ENCODE measurements around the gene ME2. TPM values are rescaled to one million over a fixed set of nuclear protein-coding genes. Genes with fewer than 3 reads are reported as not detected.
"Not testable (repeated sequence)": the region's sequence is repeated elsewhere in the genome, so short reads cannot be mapped to it uniquely, and the experiment has no call there.

The ME2 gene
- total RNA-seq, 2 donors from 2014 or later, result 58.4 to 115 TPM

DNA sequence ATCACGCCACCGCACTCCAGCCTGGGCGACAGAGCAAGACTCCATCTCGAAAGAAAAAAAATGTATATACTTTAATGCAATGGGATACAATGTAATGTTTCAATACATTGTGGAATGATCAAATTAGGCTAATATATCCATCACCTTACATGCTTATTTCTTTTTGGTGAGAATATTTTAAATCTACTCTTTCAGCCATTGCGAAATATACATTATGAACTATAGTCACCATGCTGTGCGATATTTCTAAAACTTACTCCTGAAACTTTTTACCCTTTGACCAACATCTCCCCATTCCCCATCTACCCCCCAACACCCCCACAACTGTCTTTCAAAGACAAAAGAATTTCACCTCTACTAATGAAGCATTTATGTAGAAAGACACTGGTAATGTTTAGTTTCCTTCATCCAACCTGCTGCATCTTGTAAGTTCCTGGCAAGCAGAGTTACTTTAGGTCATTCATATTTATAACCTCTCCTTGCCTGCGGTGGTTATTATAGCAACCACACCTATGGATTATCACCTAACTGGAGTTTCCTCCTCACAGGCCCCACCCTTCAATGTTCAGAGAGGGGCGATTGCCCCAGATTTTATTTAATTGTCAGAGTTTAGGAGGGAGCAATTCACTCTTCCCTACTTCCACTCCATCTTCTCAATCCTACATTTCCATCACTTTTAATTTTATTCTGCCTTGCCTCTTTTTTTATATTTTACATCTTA lies 1.2 kb upstream of the ME2 start:
- H3K4me3 Mint-ChIP-seq, result peak overlapping the region; percentile 89
- peak overlapping the region; percentile 94 for H3K27ac Mint-ChIP-seq
- no peaks in the 10 kb centered on the region for H3K27me3 Mint-ChIP-seq
- ATAC-seq (replicated peaks), result no peak
- H3K9me3 Mint-ChIP-seq, result no peaks in the 10 kb centered on the region
- H3K4me1 Mint-ChIP-seq, result peaks cover 7% of the 10 kb centered on the region
- no peaks in the 10 kb centered on the region for H3K36me3 Mint-ChIP-seq (ENCODE audit: low read depth)

DNA sequence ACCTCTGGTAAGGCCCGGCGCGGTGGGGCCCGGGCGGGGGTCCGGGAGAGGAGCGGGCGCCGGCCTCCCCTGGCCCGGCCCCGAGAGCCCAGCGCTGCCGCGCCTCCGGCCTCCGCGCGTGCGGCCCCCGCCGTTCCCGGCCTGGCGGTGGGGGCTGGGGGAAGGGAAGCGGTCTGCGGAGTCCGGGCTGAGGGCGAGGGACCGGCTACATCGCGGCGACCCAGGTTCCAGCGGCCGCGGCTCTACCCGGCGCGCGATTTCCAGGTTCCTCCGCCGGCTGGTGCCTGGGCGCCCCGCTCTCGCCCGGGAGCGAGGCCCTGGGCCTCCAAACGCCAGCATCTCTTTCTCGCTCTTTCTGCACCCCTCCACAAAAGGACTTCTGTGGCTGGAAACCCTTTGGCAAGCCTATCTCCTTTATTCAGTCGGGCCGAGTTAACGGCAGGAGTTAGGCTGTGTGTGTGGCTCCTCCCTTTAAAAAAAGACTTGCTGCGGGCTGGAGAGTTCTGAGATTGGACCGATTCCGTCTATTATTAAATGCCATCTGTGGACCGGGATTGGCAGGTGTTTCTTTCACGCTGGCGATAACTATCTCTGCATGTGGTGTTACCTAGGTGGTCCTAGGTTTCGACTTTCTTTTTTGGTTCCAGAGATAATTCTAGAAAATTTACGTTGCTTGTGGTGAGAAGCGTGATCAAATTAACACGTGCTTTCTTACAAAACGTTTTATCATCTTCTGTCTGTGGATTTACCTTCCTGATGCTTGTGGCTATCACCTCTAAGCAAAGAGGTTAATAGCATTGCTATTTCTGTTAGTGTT lies 592 bp downstream of the ME2 start:
- H3K4me3 Mint-ChIP-seq, result peak overlapping the region; percentile 96
- peak; percentile 25 for ATAC-seq (replicated peaks)
- H3K4me1 Mint-ChIP-seq, result peaks cover 12% of the 10 kb centered on the region
- H3K27ac Mint-ChIP-seq, result peak overlapping the region; percentile 92
- no peaks in the 10 kb centered on the region for H3K27me3 Mint-ChIP-seq
- no peaks in the 10 kb centered on the region for H3K9me3 Mint-ChIP-seq
- no peaks in the 10 kb centered on the region for H3K36me3 Mint-ChIP-seq (ENCODE audit: low read depth)

DNA sequence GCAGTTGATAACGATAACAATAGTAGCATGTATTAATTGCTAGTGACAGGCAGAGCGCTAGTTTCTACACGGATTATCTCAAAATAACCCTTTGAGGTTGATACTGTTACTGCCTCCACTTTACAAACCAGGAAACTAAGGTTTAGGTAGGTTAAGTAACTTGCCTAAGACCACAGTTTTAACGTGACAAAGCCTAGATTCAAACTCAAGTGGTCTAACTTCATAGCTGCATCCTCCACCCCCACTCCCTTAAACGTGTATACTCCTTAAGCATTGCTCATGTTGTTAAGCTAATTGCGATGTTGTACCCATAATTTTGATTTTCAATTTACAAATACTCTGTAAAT lies 1.2 kb downstream of the ME2 start:
- no peaks in the 10 kb centered on the region for H3K27me3 Mint-ChIP-seq
- ATAC-seq (replicated peaks), result no peak
- H3K4me3 Mint-ChIP-seq, result peak overlapping the region; percentile 96
- H3K27ac Mint-ChIP-seq, result peak overlapping the region; percentile 92
- no peaks in the 10 kb centered on the region for H3K36me3 Mint-ChIP-seq (ENCODE audit: low read depth)
- H3K9me3 Mint-ChIP-seq, result no peaks in the 10 kb centered on the region
- peaks cover 12% of the 10 kb centered on the region for H3K4me1 Mint-ChIP-seq

DNA sequence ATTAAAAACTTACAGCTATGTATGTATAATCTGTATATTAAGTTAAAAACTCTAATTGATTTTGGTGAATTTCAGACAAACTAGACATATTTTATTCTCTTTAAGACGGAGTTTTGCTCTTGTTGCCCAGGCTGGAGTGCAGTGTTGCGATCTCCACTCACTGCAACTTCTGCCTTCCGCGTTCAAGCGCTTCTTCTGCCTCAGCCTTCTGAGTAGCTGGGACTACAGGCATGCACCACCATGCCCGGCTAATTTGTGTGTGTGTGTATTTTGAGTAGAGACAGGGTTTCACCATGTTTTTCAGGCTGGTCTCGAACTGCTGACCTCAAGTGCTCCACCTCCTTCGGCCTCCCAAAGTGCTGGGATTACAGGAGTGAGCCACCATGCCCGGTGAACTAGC lies 2.0 kb downstream of the ME2 start:
- H3K36me3 Mint-ChIP-seq (ENCODE audit: low read depth); ATAC-seq (replicated peaks); H3K27me3 Mint-ChIP-seq; H3K27ac Mint-ChIP-seq; H3K4me3 Mint-ChIP-seq; H3K9me3 Mint-ChIP-seq: not testable (repeated sequence)
- peaks cover 12% of the 10 kb centered on the region for H3K4me1 Mint-ChIP-seq

DNA sequence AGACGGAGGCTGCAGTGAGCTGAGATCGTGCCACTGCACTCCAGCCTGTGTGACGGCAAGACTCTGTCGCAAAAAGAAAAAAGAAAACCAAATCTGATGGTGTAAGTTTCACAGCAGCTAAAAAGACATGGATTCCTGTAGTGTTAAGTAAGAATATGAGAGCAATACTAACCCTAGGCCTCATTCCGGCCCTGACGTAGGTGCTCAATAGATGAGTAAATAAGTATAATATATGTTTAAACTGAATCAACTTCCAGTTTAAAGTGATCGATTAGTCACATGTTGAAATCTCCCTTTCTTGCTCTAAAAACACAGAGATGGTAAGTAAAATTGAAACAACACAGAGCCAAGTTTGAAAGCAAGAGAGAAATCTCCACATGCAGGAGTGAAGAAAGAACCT lies 8.0 kb downstream of the ME2 start:
- no peaks in the 10 kb centered on the region for H3K27me3 Mint-ChIP-seq
- ATAC-seq (replicated peaks), result peak; percentile 76

DNA sequence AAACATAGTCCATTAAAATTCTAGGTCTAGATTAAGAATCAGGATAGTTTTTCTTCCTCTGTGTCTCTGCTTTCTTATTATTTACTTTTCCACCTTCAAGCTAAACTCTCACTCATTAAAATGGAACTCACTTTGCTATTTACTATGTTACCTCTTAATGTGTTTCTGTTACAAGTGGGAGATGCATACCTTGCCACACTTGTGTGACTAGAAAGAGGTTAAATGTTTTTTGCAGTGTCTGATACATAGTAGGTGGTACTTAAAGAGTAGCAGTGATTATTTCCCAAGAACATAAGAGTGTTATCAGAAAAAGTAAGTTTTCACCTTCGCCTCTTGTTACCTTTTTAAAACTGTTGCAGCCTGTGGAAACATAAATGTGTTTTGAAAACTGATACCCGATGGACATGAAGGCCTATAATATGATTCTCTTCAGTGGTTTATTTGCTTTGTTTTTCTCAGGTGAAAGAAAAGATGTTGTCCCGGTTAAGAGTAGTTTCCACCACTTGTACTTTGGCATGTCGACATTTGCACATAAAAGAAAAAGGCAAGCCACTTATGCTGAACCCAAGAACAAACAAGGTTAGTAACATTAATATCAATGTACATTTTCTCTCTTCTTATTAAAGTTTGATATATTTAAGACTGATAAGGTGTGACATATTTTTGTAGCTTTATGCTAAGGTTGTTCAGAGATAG lies 16.6 kb downstream of the ME2 start:
- no peaks in the 10 kb centered on the region for H3K9me3 Mint-ChIP-seq
- no peak overlapping the region for H3K4me3 Mint-ChIP-seq
- no peak for ATAC-seq (replicated peaks)
- no peaks in the 10 kb centered on the region for H3K27me3 Mint-ChIP-seq
- no peak overlapping the region for H3K27ac Mint-ChIP-seq
- peaks cover 59% of the 10 kb centered on the region for H3K36me3 Mint-ChIP-seq (ENCODE audit: low read depth)
- peaks cover 17% of the 10 kb centered on the region for H3K4me1 Mint-ChIP-seq

More for the DNA sequence above, 8.0 kb downstream of the ME2 start:
- H3K4me3 Mint-ChIP-seq, result peak overlapping the region; percentile 2
- peaks cover 12% of the 10 kb centered on the region for H3K4me1 Mint-ChIP-seq
- no peaks in the 10 kb centered on the region for H3K9me3 Mint-ChIP-seq
- H3K36me3 Mint-ChIP-seq (ENCODE audit: low read depth), result peaks cover 18% of the 10 kb centered on the region
- peak overlapping the region; percentile 60 for H3K27ac Mint-ChIP-seq

DNA sequence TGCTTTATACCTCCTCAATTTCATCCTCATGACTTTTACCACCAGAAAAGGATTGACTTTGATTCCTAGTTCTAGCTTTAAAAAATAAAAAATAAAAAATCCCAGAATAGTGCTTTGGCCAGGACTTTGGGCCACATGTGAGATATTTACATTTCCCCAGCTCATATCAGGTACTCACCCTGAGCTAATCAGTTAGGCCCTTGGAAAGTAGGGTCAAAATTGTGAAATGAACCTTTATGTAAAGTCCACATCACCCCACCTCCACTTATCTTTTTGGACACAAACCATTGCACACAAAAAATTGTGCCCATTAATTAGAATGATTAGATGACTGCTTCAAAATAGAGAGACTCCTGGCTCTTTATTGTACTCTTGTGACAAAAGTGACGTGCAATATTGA lies 17.2 kb downstream of the ME2 start:
- Mint-ChIP-seq H3K4me3 (no peak overlapping the region), H3K36me3 (ENCODE audit: low read depth) (peaks cover 64% of the 10 kb centered on the region), H3K27ac (no peak overlapping the region), H3K9me3 (no peaks in the 10 kb centered on the region), H3K4me1 (peaks cover 18% of the 10 kb centered on the region), H3K27me3 (no peaks in the 10 kb centered on the region)
- ATAC-seq (replicated peaks), result no peak

DNA sequence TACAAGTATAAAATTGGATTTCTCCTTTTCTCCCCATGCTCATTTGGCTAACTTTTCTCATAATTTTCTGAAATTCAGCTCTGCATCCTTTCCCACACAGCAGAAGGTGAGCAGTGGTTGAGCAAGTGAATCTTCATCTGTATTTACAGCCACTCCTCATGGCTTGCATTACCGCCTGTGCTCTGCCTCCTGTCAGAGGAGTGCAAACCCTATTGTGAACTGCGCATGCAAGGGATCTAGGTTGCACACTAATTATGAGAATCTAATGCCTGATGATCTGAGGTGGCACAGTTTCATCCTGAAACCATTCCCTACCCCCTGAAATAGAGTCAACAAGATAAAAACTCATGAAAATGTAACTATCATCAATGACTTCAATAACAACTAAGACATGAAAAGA lies 20.0 kb downstream of the ME2 start:
- peak; percentile 54 for ATAC-seq (replicated peaks)
- H3K27me3 Mint-ChIP-seq, result no peaks in the 10 kb centered on the region
- H3K9me3 Mint-ChIP-seq, result no peaks in the 10 kb centered on the region
- H3K36me3 Mint-ChIP-seq (ENCODE audit: low read depth), result peaks cover 78% of the 10 kb centered on the region
- H3K27ac Mint-ChIP-seq, result no peak overlapping the region
- H3K4me1 Mint-ChIP-seq, result peaks cover 21% of the 10 kb centered on the region
- H3K4me3 Mint-ChIP-seq, result no peak overlapping the region

DNA sequence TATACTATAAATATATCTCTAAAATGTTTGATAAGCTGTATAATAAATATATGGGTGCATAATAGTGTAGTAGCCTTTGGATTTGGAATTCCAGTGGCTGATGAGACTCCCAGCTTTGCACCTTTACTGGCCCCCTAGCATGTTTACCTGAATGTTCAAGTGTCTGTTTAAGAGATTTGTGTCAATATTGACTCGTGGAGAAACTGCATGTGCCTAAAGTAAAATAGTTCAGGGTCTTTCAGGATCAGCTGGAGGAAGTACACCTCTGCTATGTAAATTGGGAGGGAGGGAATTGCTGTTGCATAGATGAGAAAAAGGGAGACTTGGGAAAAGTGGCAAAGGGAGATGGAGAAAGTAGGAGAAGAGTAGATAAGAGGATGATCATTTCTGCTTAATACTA lies 23.9 kb downstream of the ME2 start:
- H3K4me1 Mint-ChIP-seq, result peaks cover 17% of the 10 kb centered on the region
- no peak overlapping the region for H3K27ac Mint-ChIP-seq
- H3K27me3 Mint-ChIP-seq, result no peaks in the 10 kb centered on the region
- no peaks in the 10 kb centered on the region for H3K9me3 Mint-ChIP-seq
- no peak for ATAC-seq (replicated peaks)
- peaks cover 89% of the 10 kb centered on the region for H3K36me3 Mint-ChIP-seq (ENCODE audit: low read depth)
- H3K4me3 Mint-ChIP-seq, result no peak overlapping the region

DNA sequence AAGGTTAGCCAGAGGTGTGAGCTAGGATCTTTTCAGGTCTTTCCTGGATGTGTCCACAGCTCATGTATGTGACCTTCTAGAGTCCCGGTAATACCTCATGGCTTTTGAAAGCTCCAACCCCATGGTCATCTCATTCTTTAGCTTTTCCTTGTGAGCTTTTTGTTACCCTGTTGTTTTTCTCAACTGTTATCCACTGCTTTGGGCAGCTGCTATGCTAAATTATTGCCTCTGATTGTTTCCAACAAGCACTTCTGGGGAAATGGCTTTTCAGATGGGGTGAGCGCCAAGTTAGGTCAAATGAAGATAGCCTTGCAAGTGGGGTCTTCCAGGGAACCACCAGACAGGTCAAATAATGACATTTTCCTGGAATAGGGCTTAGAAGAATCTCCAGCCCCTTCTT lies 27.9 kb downstream of the ME2 start:
- H3K4me3 Mint-ChIP-seq, result no peak overlapping the region
- H3K9me3 Mint-ChIP-seq, result no peaks in the 10 kb centered on the region
- ATAC-seq (replicated peaks), result no peak
- no peaks in the 10 kb centered on the region for H3K27me3 Mint-ChIP-seq
- H3K27ac Mint-ChIP-seq, result no peak overlapping the region
- H3K36me3 Mint-ChIP-seq (ENCODE audit: low read depth), result peaks cover 91% of the 10 kb centered on the region
- peaks cover under 1% of the 10 kb centered on the region for H3K4me1 Mint-ChIP-seq

DNA sequence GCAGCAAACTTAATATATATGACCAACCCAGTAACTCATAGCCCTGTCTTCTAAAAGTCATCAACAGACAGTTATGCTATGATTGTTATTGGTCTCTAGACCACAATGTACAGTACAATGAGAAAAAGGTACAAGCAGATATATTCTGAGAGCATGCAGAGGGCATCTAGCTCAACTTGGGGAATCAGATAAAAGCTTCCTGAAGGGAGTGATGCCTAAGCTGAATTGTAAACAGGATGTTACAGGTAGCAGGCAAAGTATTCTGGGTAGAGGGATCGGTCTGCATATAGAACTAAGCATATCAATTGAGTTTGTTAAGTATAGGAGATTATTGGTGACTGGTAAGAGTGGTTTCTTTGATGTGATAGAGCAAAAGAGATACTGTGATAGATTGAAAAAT lies 30.3 kb downstream of the ME2 start:
- H3K9me3 Mint-ChIP-seq, result no peaks in the 10 kb centered on the region
- H3K4me3 Mint-ChIP-seq, result no peak overlapping the region
- no peaks in the 10 kb centered on the region for H3K4me1 Mint-ChIP-seq
- peaks cover 97% of the 10 kb centered on the region for H3K36me3 Mint-ChIP-seq (ENCODE audit: low read depth)
- H3K27me3 Mint-ChIP-seq, result no peaks in the 10 kb centered on the region
- no peak for ATAC-seq (replicated peaks)
- H3K27ac Mint-ChIP-seq, result no peak overlapping the region

DNA sequence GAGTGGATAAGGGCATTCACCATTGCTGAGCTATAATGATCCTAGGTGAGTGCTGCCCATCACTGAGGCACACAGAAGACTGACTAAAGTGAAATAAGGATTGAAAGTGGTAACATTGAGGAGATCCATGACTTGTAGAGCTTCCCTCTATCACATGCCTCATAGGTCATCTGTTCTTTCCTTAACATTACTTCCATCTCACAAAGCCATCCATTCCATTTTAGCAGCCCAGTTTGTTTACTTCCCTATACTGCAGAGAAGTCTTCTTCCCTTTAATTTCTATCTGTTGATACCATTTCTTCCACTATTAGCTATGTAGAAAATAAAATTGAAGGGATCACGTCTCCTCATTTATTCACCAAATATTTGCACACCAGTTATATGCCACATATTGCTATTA lies 32.1 kb downstream of the ME2 start:
- no peak for ATAC-seq (replicated peaks)
- H3K9me3 Mint-ChIP-seq, result no peaks in the 10 kb centered on the region
- H3K27me3 Mint-ChIP-seq, result no peaks in the 10 kb centered on the region
- no peak overlapping the region for H3K4me3 Mint-ChIP-seq
- no peaks in the 10 kb centered on the region for H3K4me1 Mint-ChIP-seq
- peaks cover 97% of the 10 kb centered on the region for H3K36me3 Mint-ChIP-seq (ENCODE audit: low read depth)
- H3K27ac Mint-ChIP-seq, result no peak overlapping the region

DNA sequence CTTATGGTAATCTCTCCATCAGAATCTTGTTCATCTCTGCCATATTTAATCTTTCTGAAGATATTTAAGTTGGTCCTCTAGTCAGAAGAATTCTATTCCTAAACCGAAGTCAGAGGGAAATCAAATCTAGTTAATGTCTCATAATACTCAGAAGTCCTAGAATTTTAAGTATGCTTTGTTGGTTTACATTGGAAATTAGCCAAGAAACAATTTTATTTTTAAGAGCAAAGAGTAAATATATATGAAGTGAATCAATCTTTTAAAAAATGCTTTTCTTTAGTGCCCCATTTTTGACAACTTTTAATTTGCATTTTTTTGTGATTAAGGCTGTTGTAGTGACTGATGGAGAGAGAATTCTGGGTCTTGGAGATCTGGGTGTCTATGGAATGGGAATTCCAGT lies 38.1 kb downstream of the ME2 start:
- Mint-ChIP-seq H3K4me3 (no peak overlapping the region), H3K27ac (no peak overlapping the region), H3K36me3 (ENCODE audit: low read depth) (peaks cover 97% of the 10 kb centered on the region), H3K9me3 (no peaks in the 10 kb centered on the region), H3K4me1 (peaks cover 12% of the 10 kb centered on the region), H3K27me3 (no peaks in the 10 kb centered on the region)
- no peak for ATAC-seq (replicated peaks)

DNA sequence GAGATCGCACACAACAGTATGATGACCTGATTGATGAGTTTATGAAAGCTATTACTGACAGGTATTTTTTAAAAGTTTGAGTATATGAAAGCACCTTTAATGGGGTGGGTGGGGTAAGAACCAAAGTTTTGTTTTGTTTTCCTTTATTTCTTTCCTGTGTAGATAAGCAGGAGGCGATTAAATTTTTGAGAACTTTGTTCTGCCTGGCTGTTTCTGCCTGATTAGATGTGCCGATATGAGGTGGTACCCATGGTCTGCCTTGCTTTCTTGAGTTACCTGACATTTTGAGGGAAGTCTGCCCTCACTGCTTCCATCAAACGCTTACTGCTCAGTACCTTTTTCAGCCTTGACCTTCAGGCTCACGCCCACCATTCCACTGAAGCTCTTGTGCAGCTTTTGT lies 39.2 kb downstream of the ME2 start:
- Mint-ChIP-seq H3K36me3 (ENCODE audit: low read depth) (peaks cover 98% of the 10 kb centered on the region), H3K27me3 (no peaks in the 10 kb centered on the region), H3K4me1 (peaks cover 12% of the 10 kb centered on the region), H3K4me3 (no peak overlapping the region), H3K27ac (no peak overlapping the region), H3K9me3 (no peaks in the 10 kb centered on the region)
- no peak for ATAC-seq (replicated peaks)

DNA sequence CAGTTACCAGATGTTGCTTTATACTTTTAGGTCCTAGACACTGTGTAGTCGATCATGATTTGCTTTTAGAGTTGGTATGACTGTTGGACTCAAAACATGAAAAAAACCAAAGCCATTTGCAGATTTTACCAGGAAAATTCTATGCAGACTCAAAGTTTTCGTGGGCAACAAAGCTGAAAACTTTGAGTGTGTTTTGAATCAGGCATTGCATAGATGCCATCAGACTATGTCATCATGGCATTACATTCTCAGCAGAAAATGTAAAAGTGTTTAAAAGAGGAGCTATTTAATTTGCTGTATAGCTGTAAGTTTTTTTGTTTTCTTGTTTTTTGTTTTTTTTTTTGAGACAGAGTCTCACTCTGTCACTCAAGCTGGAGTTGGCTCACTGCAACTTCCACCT lies 45.5 kb downstream of the ME2 start:
- Mint-ChIP-seq H3K27me3 (no peaks in the 10 kb centered on the region), H3K4me3 (no peak overlapping the region)

More for the DNA sequence above, 45.5 kb downstream of the ME2 start:
- Mint-ChIP-seq H3K27ac (no peak overlapping the region), H3K9me3 (no peaks in the 10 kb centered on the region), H3K36me3 (ENCODE audit: low read depth) (peaks cover 97% of the 10 kb centered on the region), H3K4me1 (peaks cover 3% of the 10 kb centered on the region)
- no peak for ATAC-seq (replicated peaks)
